GM19463 (cell line): Measurements from ENCODE around the gene ATXN7L3.
A peak's percentile ranks its signal among the peaks of the same experiment; 100 is the strongest.

Source experiments
- ATAC-seq: cut with Tn5 transposase; IDR thresholded peaks from one replicate; pipeline ENCODE4 v1.9.1; 2021; ENCODE audit warnings: mild to moderate bottlenecking, moderate library complexity; ENCODE audit not compliant: unreplicated experiment

Gene ATXN7L3

GRCh38 chr17:44219108-44219615, 19.5 kb upstream of the ATXN7L3 start:
- ATAC-seq: peak; percentile 35

- ATAC-seq: peak; percentile 32
Measured at GRCh38 chr17:44218344-44219107, 18.8 kb upstream of the ATXN7L3 start.

GRCh38 chr17:44217738-44218343, 18.2 kb upstream of the ATXN7L3 start:
- no peak for ATAC-seq

GRCh38 chr17:44216694-44217093, 17.0 kb upstream of the ATXN7L3 start:
- no peak for ATAC-seq

- ATAC-seq: no peak
Measured at GRCh38 chr17:44216173-44216572, 16.5 kb upstream of the ATXN7L3 start.

GRCh38 chr17:44214896-44215295, 15.2 kb upstream of the ATXN7L3 start:
- ATAC-seq: no peak

- ATAC-seq: no peak
Measured at GRCh38 chr17:44214230-44214494, 14.5 kb upstream of the ATXN7L3 start.

GRCh38 chr17:44213403-44214229, 13.9 kb upstream of the ATXN7L3 start:
- ATAC-seq: no peak

- no peak for ATAC-seq
Measured at GRCh38 chr17:44212507-44213402, 13.1 kb upstream of the ATXN7L3 start.

GRCh38 chr17:44211281-44212265, 11.9 kb upstream of the ATXN7L3 start:
- no peak for ATAC-seq

GRCh38 chr17:44210342-44211192, 10.9 kb upstream of the ATXN7L3 start:
- ATAC-seq: peak; percentile 80

- ATAC-seq: peak; percentile 40
Measured at GRCh38 chr17:44209786-44210341, 10.2 kb upstream of the ATXN7L3 start.

- ATAC-seq: no peak
Measured at GRCh38 chr17:44207743-44208142, 8.1 kb upstream of the ATXN7L3 start.

- no peak for ATAC-seq
Measured at GRCh38 chr17:44207319-44207718, 7.6 kb upstream of the ATXN7L3 start.

- ATAC-seq: no peak
Measured at GRCh38 chr17:44206825-44207155, 7.1 kb upstream of the ATXN7L3 start.

- no peak for ATAC-seq
Measured at GRCh38 chr17:44205962-44206824, 6.5 kb upstream of the ATXN7L3 start.

GRCh38 chr17:44204441-44204882, 4.8 kb upstream of the ATXN7L3 start:
- no peak for ATAC-seq
